Naive thymus-derived CD4-positive, alpha-beta T cell (primary cell): ENCODE results near the gene RAB22A. TPM values are rescaled to one million over a fixed set of nuclear protein-coding genes. Genes with fewer than 3 reads are reported as not detected.

Experiments
- ATAC-seq: fragments of 150-1000 bp; cut with Tn5 transposase; 2 replicates; pipeline ENCODE4 v1.10.0; 2021; ENCODE audit warnings: mild to moderate bottlenecking, moderate library complexity
- CTCF ChIA-PET: fragments of 350-600 bp; sonication (Branson Sonifier 250); formaldehyde crosslinking; loops from one replicate; lab custom pipeline; 2021; ENCODE audit warnings: antibody characterized with exemption; lab: Charles Lee
- POLR2A ChIA-PET: fragments of 350-600 bp; sonication (Branson Sonifier 250); formaldehyde crosslinking; loops from one replicate; lab custom pipeline; 2021; ENCODE audit warnings: antibody characterized with exemption, inconsistent platforms; lab: Charles Lee
- DNase-seq, 9 donors: peaks; one replicate each; pipeline versions ENCODE4 v3.0.0 to v3.0.0-alpha.2; 2020 to 2022; ENCODE audit warnings: mixed read lengths in 1 of 9
- H3K27ac ChIP-seq: one replicate; pipeline ENCODE4 v1.7.0; 2013; ENCODE audit warnings: mild to moderate bottlenecking, low read depth, low read length, moderate library complexity
- H3K27me3 ChIP-seq, 2 donors: one replicate each; pipeline ENCODE4 v1.7.0; 2013; ENCODE audit warnings: low read length in 2 of 2, mild to moderate bottlenecking in 2 of 2, moderate library complexity in 2 of 2; ENCODE audit not compliant: control insufficient read depth in 2 of 2, insufficient read depth in 2 of 2
- H3K36me3 ChIP-seq, 3 experiments: 1 replicate in 2 of 3; 2 replicates in 1 of 3; pipeline ENCODE4 v1.7.0; 2013; ENCODE audit warnings: low read length in 3 of 3, mild to moderate bottlenecking in 3 of 3, moderate library complexity in 1 of 3; ENCODE audit not compliant: insufficient read depth in 3 of 3, control insufficient read depth in 2 of 3
- H3K4me1 ChIP-seq, 2 donors: one replicate each; pipeline ENCODE4 v1.7.0; 2013; ENCODE audit warnings: low read length in 2 of 2, mild to moderate bottlenecking in 2 of 2, moderate library complexity in 1 of 2; ENCODE audit not compliant: control insufficient read depth in 2 of 2, insufficient read depth in 2 of 2
- H3K4me3 ChIP-seq: 2 replicates; pipeline ENCODE4 v1.7.0; 2013; ENCODE audit warnings: mild to moderate bottlenecking, low read length
- H3K9me3 ChIP-seq, 3 experiments: 1 replicate in 2 of 3; 2 replicates in 1 of 3; pipeline ENCODE4 v1.7.0; 2013; ENCODE audit warnings: low read length in 3 of 3; ENCODE audit not compliant: control insufficient read depth in 2 of 3
- H3K27ac Mint-ChIP-seq, 9 donors: one replicate each; pipeline ENCODE4 v1.8.0; 2020 to 2022; ENCODE audit warnings: mixed read lengths in 9 of 9, mild to moderate bottlenecking in 8 of 9, moderate library complexity in 5 of 9, inconsistent platforms in 2 of 9
- H3K27me3 Mint-ChIP-seq, 5 donors: one replicate each; pipeline ENCODE4 v1.8.0; 2021 to 2022; ENCODE audit warnings: mixed read lengths in 5 of 5, mild to moderate bottlenecking in 1 of 5
- H3K36me3 Mint-ChIP-seq, 5 donors: one replicate each; pipeline ENCODE4 v1.8.0; 2020 to 2022; ENCODE audit warnings: mixed read lengths in 5 of 5, mild to moderate bottlenecking in 3 of 5, inconsistent platforms in 1 of 5
- H3K4me1 Mint-ChIP-seq, 7 donors: one replicate each; pipeline ENCODE4 v1.8.0; 2020 to 2022; ENCODE audit warnings: mixed read lengths in 7 of 7, mild to moderate bottlenecking in 3 of 7, inconsistent platforms in 1 of 7
- H3K4me3 Mint-ChIP-seq, 10 donors: one replicate each; pipeline ENCODE4 v1.8.0; 2020 to 2022; ENCODE audit warnings: mild to moderate bottlenecking in 10 of 10, mixed read lengths in 10 of 10, moderate library complexity in 6 of 10, inconsistent platforms in 2 of 10
- H3K9me3 Mint-ChIP-seq, 11 donors: one replicate each; pipeline ENCODE4 v1.8.0; 2020 to 2022; ENCODE audit warnings: mixed read lengths in 11 of 11, mild to moderate bottlenecking in 4 of 11, inconsistent platforms in 1 of 11, moderate library complexity in 1 of 11
- intact Hi-C, 2 donors: fragments of 100-400 bp; cut with micrococcal nuclease; formaldehyde crosslinking; loops; one replicate each; pipeline ENCODE4 v1.15.1; 2023
- polyA plus RNA-seq, 2 donors: library from polyadenylated mRNA; unstranded; fragments of 300-500 nt; fragmentation: Illumina TruSeq; gene quantifications; one replicate each; pipeline ENCODE4 v1.2.3, GENCODE V29; 2021
- total RNA-seq, 6 experiments: library from RNA in 5 of 6; stranded (reverse) in 5 of 6; gene quantifications; 1 replicate in 5 of 6; 2 replicates in 1 of 6; pipeline ENCODE4 v1.2.3 and lab custom pipeline; 2021 to 2026

The RAB22A gene
- total and polyA plus RNA-seq, 7 experiments from 2014 or later, result 10.4 to 24.7 (median 17.8) TPM

DNA sequence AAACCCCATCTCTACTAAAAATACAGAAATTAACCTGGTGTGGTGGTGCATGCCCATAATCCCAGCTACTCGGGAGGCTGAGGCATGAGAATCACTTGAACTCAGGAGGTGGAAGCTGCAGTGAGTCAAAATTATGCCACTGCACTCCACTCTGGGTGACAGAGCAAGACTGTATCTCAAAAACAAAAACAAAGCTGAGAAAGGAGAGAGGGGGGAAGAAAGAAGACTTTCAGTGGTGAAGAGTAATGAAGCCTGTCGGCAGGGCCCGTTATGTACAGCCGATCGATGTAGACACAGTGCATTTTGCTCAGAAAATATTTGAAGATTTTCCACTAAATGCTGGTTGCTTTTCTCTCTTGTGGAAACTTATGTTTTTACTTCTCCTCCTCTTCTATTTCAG lies 93.3 kb downstream of the RAB22A start:
- Mint-ChIP-seq H3K4me1 (peaks cover 0 to 31% (median 17%) of the 10 kb centered on the region in 7 donors), H3K27me3 (no peaks in the 10 kb centered on the region), H3K27ac (no peak overlapping the region), H3K4me3 (no peak overlapping the region), H3K36me3 (peaks cover 0 to 7% (median 0%) of the 10 kb centered on the region in 5 donors), H3K9me3 (no peaks in the 10 kb centered on the region)
- ChIA-PET POLR2A (interaction anchor here (0.6 kb wide), 2 partner anchors 10 to 161 kb away, joined by 3 read pairs; no protein-coding TSS in a partner anchor), CTCF (no interaction called here)
- Histone ChIP-seq H3K4me1 (peaks cover 27 to 45% of the 10 kb centered on the region in 2 donors), H3K27me3 (no peaks in the 10 kb centered on the region), H3K36me3 (no peaks in the 10 kb centered on the region), H3K27ac (peak overlapping the region; percentile 24), H3K9me3 (no peaks in the 10 kb centered on the region), H3K4me3 (no peak overlapping the region)
- intact Hi-C loops, result no loop called here
- DNase-seq, result no peak
- ATAC-seq, result no peak

DNA sequence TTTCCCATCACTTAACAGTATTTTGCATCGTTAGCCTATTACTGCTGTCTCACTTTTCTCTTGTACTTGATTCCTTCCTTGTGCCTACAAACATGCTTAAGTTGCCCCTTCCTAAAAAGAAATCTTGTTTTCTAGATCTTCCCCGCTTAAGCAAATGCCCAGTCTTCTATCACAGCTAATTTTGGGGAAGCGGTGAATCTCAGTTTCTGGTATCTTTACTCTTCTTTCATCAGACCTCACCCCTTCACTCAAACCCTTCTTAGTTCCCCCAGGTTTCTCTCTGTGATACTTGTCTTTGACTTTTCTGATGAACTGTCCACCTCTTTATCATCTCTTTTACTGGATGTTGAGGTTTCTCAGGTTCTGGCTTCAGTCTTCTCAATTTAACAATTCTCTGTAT lies 93.8 kb downstream of the RAB22A start:
- Histone ChIP-seq H3K4me1 (peaks cover 31 to 49% of the 10 kb centered on the region in 2 donors), H3K27me3 (no peaks in the 10 kb centered on the region), H3K9me3 (no peaks in the 10 kb centered on the region), H3K36me3 (no peaks in the 10 kb centered on the region), H3K27ac (peak overlapping the region; percentile 24), H3K4me3 (no peak overlapping the region)
- ChIA-PET CTCF (interaction anchor here (0.9 kb wide), 1 partner anchor 18 kb away, joined by 3 read pairs; no protein-coding TSS in a partner anchor), POLR2A (interaction anchor here (0.6 kb wide), 2 partner anchors 161 to 764 kb away, joined by 3 read pairs; no protein-coding TSS in a partner anchor)
- Mint-ChIP-seq H3K27ac (no peak overlapping the region), H3K9me3 (no peaks in the 10 kb centered on the region), H3K36me3 (peaks cover 0 to 3% (median 0%) of the 10 kb centered on the region in 5 donors), H3K4me1 (peaks cover 0 to 31% (median 17%) of the 10 kb centered on the region in 7 donors), H3K4me3 (no peak overlapping the region), H3K27me3 (no peaks in the 10 kb centered on the region)
- intact Hi-C loops, result no loop called here
- ATAC-seq, result no peak
- no peak for DNase-seq

DNA sequence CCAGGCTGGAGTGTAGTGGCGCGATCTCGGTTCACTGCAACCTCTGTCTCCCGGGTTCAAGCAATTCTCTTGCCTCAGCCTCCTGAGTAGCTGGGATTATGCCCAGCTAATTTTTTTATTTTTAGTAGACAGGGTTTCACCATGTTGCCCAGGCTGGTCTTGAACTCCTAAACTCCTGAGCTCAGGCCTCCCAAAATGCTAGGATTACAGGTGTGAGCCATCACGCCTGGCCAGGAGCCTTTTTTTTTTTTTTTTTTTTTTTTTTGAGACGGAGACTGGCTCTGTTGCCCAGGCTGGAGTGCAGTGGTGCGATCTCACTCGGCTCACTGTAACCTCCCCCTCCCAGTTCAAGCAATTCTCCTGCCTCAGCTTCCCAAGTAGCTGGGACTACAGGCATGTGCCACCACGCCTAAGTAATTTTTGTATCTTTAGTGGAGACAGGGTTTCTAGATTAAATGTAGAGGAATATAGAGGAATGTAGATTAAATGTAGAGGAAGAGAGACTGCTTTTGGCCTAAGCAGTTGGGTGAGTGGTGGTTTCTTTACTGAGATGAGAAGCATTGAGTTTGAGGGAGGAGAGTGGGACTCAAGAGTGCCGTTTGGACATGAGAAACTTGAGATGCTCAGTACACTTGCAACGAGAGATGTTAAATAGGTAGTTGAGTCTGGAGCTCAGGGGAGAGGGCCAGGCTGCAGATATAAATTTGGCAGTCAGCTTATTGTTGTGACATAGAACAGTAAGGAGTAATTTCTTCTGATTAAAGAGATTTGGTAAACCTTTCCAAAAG lies 96.2 kb downstream of the RAB22A start:
- H3K27me3 Mint-ChIP-seq, result no peaks in the 10 kb centered on the region
- H3K27ac Mint-ChIP-seq, result no peak overlapping the region
- POLR2A ChIA-PET, result interaction anchor here (0.6 kb wide), 1 partner anchor 138 kb away, joined by 3 read pairs; no protein-coding TSS in a partner anchor
- Histone ChIP-seq H3K9me3 (no peaks in the 10 kb centered on the region), H3K4me3 (no peak overlapping the region), H3K4me1 (peaks cover 30 to 49% of the 10 kb centered on the region in 2 donors), H3K27ac (peak overlapping the region; percentile 33), H3K36me3 (no peaks in the 10 kb centered on the region), H3K27me3 (no peaks in the 10 kb centered on the region)
- intact Hi-C loops, result loop anchor here in 1 of 2 donors (5.0 kb wide), 2 partner anchors 42 to 98 kb away; partner anchors contain the start of gene RAB22A
- CTCF ChIA-PET, result no interaction called here
- no peak for ATAC-seq
- peaks cover 0 to 3% (median 0%) of the 10 kb centered on the region in 5 donors for H3K36me3 Mint-ChIP-seq
- DNase-seq, result no peak
- peaks cover 4 to 36% (median 32%) of the 10 kb centered on the region in 7 donors for H3K4me1 Mint-ChIP-seq
- H3K9me3 Mint-ChIP-seq, result no peaks in the 10 kb centered on the region
- H3K4me3 Mint-ChIP-seq, result no peak overlapping the region

DNA sequence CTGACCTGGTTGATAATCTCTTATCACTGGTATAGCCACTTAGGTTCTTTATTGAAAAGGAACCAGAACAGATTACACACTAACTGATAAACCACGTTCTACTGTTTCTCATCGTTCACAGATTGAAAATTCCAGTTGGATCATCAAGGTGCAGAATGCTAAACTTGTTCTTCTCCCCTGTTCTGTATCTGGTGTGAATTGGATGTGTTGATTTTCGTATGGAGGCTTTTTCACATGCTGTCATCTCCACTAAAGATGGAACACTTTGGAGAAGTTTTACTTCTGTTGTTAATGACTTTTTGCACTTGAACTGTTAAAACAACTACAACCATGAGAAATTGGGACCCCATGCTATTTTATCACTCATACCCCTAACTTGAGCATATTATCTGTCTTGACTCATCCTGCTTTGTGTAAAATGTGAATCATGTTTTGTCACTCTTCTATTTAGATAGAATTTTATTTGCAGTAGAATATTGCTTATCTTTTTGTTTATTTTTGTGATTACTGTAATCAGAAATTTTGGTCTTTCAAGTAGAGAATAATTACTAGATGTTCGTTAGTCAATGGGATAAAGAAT lies 97.0 kb downstream of the RAB22A start:
- intact Hi-C loops, result loop anchor here in 1 of 2 donors (5.0 kb wide), 2 partner anchors 41 to 99 kb away; partner anchors contain the start of gene RAB22A
- Mint-ChIP-seq H3K9me3 (no peaks in the 10 kb centered on the region), H3K4me3 (peak overlapping the region in 3 of 10 donors; percentile 0 to 23 (median 9)), H3K27ac (peak overlapping the region in 5 of 9 donors; percentile 1 to 79 (median 51)), H3K4me1 (peaks cover 8 to 36% (median 35%) of the 10 kb centered on the region in 7 donors), H3K27me3 (no peaks in the 10 kb centered on the region), H3K36me3 (peaks cover 0 to 6% (median 0%) of the 10 kb centered on the region in 5 donors)
- ChIA-PET CTCF (no interaction called here), POLR2A (interaction anchor here (0.6 to 1.5 kb wide), 2 partner anchors 97 to 139 kb away, joined by 3 read pairs; partner anchors contain the start of gene RAB22A)
- Histone ChIP-seq H3K27ac (peak overlapping the region; percentile 33), H3K27me3 (no peaks in the 10 kb centered on the region), H3K4me1 (peaks cover 25 to 43% of the 10 kb centered on the region in 2 donors), H3K9me3 (no peaks in the 10 kb centered on the region), H3K36me3 (no peaks in the 10 kb centered on the region), H3K4me3 (no peak overlapping the region)
- DNase-seq, result no peak
- no peak for ATAC-seq

DNA sequence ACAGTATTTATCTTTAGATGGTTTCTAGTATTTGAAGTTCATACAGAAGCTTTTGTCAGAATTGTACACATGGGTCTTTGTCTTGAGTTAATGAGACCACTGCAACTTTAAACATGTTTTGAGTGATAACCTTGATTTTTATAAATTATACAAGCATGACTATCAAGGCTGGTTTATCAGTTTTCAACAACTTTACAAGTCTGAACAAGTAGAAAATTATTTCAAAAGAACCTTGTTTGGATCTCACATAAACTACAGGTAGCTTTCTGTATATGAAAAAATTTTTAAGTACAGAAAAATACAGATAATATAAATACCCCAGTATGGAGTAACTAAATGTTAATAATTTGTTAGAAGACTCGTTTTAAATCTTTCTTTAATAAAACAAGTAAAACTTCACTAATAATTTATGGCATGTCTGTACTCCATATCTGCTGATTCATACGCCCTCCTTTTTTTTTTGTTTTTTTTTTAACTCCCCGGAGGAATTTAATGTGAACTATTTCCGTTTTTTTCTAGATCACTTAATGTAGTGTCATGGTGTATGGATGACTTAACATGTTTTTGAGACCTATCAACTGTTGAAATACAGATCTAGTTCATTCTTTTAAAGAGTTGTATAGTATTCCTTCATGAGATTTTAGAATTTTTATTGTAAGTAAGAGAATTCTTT lies 97.8 kb downstream of the RAB22A start:
- H3K9me3 ChIP-seq, result no peaks in the 10 kb centered on the region
- intact Hi-C loops, result loop anchor here in 1 of 2 donors (5.0 kb wide), 2 partner anchors 40 to 100 kb away; partner anchors contain the start of gene RAB22A
- peaks cover 21 to 35% of the 10 kb centered on the region in 2 donors for H3K4me1 ChIP-seq
- Mint-ChIP-seq H3K4me3 (peak overlapping the region in 6 of 10 donors; percentile 3 to 84 (median 68)), H3K27ac (peak overlapping the region in 8 of 9 donors; percentile 79 to 93 (median 89)), H3K4me1 (peaks cover 13 to 41% (median 39%) of the 10 kb centered on the region in 7 donors), H3K36me3 (peaks cover 0 to 6% (median 0%) of the 10 kb centered on the region in 5 donors), H3K27me3 (no peaks in the 10 kb centered on the region), H3K9me3 (no peaks in the 10 kb centered on the region)
- DNase-seq (peak in 1 of 9 donors; percentile 25), ATAC-seq (peak; percentile 38)
- H3K27me3 ChIP-seq, result no peaks in the 10 kb centered on the region
- H3K27ac ChIP-seq, result peak overlapping the region; percentile 60
- no peaks in the 10 kb centered on the region for H3K36me3 ChIP-seq
- POLR2A ChIA-PET, result interaction anchor here (1.1 to 1.7 kb wide), 3 partner anchors 17 to 98 kb away, joined by 3 to 14 read pairs (median 5); partner anchors contain the start of genes RAB22A and VAPB
- no peak overlapping the region for H3K4me3 ChIP-seq
- CTCF ChIA-PET, result interaction anchor here (0.6 to 0.7 kb wide), 3 partner anchors 21 to 1043 kb away, joined by 3 to 5 read pairs (median 3); no protein-coding TSS in a partner anchor
